ENCODE data around the gene RRAD.
A peak's percentile ranks its signal among the peaks of the same experiment; 100 is the strongest.

Gene RRAD

DNA sequence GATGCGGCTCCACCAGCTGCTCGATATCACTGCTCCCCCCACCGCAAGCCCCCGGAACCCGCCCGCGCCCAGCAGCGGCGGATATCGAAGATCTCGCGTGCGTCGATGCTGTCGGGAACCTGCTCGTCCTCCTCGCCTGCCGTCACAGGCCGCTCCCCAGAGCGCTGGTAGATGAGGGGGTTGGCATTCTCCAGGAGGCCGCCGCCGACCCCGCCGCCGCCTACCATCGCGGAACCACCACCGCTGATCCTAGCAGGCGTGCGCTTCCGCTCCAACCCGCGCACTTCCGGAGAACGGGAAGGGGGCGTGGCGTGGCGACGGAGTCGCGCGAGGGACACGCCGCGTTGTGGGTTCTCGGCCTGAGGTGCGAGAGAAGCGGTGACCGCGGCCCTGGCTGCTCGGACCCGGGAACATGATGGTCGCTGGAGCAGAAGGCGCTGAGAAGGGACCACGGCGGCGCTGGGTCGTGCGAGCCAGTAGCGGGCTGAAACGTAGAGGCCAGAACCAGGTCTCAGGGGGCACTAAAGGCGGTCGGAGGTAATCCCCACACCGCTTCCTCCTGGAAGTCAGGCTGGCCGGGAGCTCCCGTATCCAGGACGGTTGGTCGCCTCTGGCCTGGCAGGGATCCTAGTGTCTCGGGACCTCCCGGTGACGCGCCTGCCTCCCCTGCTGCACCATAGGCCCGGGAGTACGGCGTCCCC, 9.0 kb upstream of the RRAD start, which contains the start of gene CIAO2B:
TSS of gene CIAO2B (minus strand) at position 265 of the 701 bp plus-strand sequence. CDS start at position 227, 38 bp downstream.
- peak; percentile 90 for DNase-seq (ENCODE audit: low read depth)

DNA sequence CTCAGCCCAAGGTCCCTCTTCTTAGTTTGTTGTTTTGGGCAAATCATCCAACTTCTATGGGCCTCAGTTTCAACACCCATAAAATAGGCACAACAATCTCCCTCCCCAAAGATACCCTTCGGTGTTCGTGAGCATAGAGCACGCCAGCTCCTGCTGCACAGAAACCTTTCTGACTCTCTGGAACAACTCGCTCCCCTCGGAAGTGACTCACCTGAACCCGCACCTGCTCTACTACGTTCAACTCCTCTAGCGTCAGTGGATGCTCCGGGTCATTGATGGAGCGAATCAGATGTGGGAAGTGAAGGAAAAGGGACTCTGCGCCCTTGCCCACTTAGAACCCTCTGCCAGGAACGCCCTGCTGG, 8.4 kb upstream of the RRAD start:
- no peak for DNase-seq (ENCODE audit: low read depth)

DNA sequence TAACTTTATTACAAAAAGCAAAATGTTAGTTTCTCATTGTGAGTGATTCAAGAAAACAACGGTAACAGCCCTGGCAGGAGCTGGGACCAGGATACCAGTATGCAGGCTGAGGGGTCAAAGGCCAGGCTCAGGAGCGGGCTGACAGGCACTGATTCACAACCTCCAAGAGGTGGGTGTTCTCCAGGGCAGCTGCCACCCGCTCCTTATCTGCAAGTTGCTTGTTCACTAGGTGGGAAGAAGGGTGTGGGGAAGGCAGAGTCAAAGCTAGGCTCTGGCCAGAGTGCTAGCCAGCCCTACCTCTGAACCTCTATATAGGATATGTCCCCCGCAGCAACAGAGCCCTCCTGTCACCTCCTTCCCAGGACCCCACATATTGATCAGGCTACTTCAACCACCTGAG, 6.7 kb upstream of the RRAD start:
- no peak for DNase-seq (ENCODE audit: low read depth)

GRCh38 chr16:66931665-66932064, 6.3 kb upstream of the RRAD start:
- no peak for DNase-seq (ENCODE audit: low read depth)

- no peak for DNase-seq (ENCODE audit: low read depth)
These were observed 4.9 kb upstream of the RRAD start for GRCh38 chr16:66930189-66930588.

DNA sequence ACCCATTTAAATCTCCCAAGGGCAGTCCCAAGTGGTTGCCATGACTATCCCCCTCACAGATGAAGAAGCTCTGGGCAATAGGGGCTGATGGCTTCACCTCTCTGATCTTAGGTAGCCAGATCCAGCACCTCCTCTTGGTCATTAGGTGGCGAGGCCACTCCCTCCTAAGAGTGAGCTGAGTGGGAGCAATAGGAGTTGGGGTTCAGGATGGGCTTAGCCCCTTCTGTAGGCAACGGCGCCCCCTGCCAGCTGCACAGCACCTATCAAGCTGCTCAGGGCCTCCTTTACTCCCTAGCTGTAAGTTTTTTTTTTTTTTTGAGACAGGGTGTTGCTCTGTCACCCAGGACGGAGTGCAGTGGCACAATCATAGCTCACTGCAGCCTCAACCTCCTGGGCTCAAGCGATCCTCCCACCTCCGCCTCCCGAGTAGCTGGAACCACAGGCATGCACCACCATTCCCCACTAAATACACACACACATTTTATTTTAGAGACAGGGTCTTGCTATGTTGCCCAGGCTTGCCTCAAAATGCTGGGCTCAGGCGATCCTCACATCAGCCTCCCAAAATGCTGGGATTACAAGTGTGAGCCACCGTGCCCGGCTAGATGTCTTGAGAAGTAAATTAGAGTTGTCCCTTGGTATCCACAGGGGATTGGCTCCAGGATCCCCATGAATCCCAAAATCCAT, 3.5 kb upstream of the RRAD start:
- peak; percentile 47 for DNase-seq (ENCODE audit: low read depth)

DNA sequence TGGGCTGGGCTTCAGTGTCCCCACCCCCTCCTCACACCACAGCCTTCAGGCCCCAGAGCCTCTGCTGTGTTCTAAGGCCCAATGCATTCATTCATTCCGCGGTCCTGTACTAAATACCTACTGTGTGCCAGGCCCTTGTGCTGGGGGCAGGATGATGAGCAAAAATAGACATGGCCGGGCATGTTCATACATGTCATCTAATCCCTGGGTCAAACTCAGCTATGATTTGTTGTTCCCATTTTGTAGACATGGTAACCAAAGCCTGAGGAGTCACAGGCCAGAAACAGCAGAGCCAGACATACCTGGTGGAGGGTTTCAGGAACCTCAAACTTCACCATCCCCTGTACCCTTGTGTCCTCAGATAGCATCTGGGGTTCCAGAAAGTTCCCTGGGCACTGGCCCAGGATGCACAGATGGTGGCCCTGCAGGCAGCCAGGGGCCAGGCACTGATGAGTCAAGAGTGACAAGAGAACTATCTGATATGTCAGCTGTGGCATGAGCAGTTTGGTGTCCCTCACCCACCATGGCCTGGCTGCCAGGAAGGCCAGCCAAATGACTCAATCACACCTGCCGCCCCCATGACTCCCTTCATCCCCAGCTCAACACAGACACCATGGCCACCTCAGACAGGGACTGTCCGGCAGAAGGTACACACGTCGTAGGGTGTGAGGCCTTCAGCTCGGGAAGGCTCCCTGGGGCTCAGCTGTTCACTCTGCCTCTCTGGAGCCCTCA, 2.7 kb upstream of the RRAD start:
- DNase-seq (ENCODE audit: low read depth) = no peak

- DNase-seq (ENCODE audit: low read depth) = no peak
These were observed 1.7 kb upstream of the RRAD start for GRCh38 chr16:66926961-66927436.

DNA sequence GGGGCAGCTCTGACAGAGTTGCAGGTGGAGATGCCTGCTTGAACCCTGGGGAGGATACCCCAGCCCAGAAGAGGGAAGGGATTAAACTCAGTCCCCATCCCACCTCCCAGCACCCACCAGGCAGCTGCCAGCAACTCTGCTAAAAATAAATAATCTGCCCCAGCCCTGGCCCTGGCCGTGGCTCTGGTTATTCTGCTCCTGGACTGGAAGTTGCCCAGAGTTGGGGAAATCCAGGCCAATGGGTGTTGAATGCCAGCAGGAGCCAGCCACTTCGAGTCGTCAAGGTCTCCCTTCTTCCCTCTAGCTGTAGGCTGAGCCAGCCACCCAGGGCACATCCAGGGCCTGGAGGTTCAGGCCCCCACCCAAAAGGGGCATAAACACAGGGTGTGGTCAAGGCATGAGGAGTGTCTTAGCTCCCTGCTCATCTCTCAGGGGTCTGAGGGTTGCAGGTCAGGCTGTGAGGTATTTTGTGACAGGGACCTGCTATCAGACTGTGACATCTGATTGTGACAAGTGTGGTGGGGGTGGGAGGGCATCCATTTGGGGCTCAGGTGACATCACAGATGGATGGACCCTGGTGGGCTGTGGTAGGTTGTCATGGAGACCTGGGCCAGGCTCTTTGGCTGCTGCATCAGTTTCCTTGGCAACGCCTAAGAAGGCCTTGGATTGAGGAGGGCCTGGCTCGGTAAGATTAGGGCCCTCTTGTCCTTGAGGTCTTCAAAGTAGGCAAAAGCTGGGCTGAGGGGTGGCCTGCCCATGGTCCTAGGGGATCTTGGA, 1.0 kb upstream of the RRAD start:
- no peak for DNase-seq (ENCODE audit: low read depth)

GRCh38 chr16:66924527-66925321, 611 bp downstream of the RRAD start:
- peak; percentile 48 for DNase-seq (ENCODE audit: low read depth)

- DNase-seq (ENCODE audit: low read depth) = no peak
These were observed 1.5 kb downstream of the RRAD start for GRCh38 chr16:66923866-66924265.

DNA sequence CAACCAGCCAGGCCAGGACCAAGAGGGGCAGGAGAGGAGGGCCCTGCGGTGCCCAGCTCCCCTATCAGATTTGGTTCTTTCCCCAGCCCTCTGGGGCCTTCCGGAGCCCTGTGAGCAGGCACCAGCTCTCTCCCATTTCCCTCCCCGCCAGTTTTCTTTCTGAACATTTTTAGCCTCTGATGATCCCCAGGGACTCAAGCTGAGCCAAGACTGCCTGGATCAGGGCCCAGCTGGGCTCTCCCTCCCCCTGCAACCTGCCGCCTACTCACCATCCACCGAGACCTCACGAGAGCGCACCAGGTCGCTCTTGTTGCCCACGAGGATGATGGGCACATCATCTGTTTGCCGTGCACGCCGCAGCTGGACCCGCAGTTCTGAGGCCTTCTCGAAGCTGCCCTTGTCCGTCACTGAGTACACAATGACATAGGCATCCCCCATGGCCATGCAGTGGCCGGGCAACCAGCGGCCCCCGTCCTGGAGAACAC, 2.0 kb downstream of the RRAD start:
- no peak for DNase-seq (ENCODE audit: low read depth)

GRCh38 chr16:66921729-66922450, 3.4 kb downstream of the RRAD start:
- DNase-seq (ENCODE audit: low read depth) = no peak

GRCh38 chr16:66920924-66921680, 4.2 kb downstream of the RRAD start:
- no peak for DNase-seq (ENCODE audit: low read depth)

GRCh38 chr16:66920299-66920590, 5.1 kb downstream of the RRAD start:
- no peak for DNase-seq (ENCODE audit: low read depth)

- DNase-seq (ENCODE audit: low read depth) = no peak
These were observed 5.6 kb downstream of the RRAD start for GRCh38 chr16:66919569-66920298.

DNA sequence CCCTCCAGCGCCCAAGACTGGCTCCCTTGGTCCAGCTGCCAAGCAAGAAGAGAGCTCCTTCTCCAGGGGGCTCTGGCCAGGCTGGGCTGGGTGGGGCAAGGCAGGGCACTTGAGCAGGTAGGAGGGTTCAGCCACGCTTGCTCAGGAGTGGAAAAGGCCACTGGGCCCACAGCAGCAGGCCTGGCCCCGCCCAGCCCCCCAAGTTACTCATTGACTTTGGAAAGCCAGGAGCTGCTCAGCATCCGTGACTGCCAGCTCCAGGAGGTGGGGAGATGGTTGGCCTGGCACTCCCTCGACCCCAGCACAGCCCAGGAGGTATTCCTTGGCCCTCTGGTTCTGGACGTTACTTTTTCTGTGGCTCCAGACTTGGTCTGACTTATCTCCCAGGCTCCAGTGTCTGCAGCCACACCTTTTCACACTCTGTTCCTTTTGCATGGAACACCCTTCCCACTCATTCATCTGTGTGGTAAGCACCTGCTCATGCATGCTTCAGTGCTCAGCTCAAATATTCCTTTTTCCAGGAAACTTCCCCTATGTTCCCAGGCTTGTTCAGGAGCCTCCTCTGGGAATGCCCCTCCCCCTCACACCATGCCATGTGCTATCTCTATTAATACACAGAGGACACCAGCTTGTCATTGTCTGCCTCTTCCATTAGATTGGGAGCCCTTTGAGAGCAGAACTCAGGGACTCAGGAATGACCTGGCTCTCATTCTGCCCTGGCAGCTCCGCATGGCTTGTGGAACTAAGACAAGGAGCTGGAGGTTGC, 6.3 kb downstream of the RRAD start, which contains the start of gene CDH16:
TSS of gene CDH16 (minus strand) at position 83 of the 766 bp plus-strand sequence. CDS start 820 bp downstream, outside the sequence.
- DNase-seq (ENCODE audit: low read depth) = no peak

DNA sequence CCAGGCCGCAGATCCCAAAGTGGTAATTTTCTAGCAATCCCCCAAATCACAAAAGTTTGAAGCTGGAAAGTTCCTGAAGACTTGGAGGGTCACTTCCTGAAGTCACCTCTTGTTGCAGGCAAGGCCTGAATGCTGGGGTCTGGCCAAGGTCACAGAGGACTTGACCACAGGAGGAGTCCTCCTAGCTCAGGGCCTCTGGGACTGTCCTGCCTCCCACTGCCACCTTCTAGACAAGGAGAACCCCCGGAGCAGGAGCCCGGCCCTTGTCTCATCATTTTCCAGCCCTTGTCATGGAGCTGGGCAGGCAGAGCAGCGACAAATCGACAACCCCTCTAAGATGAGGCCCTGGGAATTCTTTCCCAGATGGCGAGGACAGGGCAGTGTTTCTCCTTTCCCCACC, 7.0 kb downstream of the RRAD start:
- no peak for DNase-seq (ENCODE audit: low read depth)

Data from activated T-cell treated with anti-CD3 and anti-CD28 coated beads for 48 hours (primary cell).